Measurements from ENCODE around the gene MGAT5.
A peak's percentile ranks its signal among the peaks of the same experiment; 100 is the strongest.

MGAT5 gene

DNA sequence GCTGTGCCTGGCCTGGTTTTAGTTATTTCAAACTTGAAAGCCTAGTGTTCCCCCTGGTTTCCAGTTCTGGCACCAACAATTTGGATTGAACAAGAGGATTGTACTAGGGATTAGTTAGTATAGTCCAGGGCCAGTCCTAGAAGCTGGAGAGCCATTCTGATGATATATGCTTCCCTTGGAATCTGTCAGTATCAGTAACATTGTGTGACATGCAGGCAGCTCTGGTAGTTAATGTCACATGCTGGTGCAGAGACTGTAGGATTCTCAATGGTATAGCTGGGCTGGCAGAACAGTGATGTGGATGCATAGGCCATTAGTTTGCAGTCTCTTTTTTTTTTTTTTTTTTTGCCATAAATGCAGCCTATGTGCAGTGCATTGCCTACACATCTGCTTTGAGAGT, 3.6 kb downstream of the MGAT5 start:
- DNase-seq, result no peak

DNA sequence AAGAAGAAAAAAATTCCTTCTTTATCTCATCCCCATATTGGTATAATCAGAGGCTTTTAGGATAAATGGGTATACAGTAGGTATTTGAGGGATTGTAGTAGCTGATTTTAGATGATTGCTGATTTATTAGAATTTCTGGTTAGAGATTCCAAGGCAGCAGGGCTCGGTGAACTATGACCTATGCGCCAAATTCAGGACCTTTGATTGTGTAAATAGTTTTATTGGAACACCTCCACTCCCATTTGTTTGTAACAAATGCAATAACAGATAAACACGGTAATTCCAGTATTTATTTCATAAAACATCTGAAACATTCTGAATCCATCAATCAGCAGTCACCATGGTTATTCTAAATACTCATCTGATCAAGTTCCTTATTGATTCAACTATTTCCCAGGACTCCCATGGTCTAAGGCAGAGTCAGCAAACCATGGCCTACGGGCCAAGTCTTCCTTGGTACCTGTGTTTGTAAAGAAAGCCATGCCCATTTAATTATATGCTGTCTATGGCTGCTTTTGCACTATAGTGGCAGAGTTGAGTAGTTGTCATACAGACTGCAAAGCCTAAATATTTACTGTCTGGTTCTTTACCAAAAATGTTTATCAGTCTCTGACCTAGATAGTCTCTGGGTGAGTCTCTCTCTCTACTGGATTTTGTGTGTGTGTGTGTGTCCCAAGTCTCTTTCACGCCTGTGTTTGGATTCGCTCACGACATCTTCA, 4.3 kb downstream of the MGAT5 start:
- DNase-seq, result no peak

DNA sequence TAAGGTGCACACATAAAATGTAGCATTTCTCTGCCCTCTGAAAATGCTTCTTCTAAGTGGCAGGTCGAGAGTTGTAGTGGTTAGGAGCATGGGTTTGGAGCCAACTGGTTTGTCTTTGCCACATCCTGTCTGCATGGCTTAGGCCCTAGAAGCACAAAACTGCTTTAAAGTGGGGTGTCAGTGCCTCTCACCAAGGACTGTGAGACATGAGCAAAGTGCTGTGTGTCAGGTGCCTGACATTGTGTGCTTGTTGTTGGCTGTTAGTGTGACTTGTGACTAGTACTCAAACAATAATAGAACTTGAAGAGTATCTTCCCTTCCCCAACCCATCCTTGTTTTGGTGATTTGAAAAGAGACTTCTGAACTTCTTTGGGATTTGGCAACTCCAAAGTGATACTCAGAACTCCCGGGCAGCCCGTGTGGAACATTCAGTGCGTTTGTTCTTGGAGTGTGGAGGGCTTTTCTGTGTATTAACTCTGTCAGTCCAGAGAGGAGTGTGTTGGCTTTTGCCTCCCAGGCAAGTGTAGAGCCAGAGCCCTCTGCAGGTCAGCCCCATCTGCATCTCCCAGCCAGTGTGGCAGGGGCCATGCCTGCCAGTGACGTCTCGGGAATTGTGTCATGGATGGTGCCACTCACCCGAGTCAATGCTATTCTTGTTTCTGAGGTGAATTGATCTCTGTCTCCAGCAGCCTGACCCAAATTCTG, 5.0 kb downstream of the MGAT5 start:
- DNase-seq, result no peak

DNA sequence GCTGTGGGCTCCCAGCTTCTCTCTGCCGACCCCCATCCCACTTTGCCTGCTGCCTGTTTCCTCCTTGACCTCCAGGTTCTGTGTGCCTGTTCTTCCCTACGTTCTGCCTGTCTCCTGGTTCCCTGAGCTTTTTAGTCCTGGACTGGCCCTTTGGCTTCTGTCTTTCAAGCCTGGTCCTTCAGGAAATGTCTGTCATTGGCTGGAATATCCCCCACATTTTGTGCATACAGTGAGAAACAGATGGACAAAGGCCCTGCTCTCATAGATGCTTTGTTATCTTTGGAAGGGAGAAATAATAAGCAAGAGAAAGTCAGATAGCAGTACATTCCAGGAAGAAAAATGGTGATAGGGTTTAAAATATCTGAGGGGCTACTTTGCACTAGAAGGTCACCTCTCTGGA, 5.7 kb downstream of the MGAT5 start:
- DNase-seq, result no peak

DNA sequence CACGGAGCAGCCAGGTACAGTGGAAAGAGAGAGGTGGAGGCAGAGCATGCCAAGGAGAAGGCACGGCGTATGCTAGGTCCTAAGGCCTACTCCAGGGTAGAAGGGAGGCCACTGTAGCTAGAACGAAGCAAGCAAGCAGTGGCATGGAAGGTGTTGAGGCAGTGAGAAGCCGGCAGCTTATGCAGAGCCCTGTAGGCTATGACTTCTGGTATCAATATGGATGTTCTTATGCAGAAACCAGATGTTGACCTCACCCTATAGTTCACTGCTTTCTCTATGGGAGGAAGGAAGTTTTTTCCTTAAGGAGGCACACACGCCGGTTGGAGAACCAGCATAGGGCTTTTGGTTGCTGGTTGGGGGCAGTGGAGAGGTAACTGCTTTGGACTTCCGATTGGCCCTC, 6.1 kb downstream of the MGAT5 start:
- DNase-seq, result no peak

DNA sequence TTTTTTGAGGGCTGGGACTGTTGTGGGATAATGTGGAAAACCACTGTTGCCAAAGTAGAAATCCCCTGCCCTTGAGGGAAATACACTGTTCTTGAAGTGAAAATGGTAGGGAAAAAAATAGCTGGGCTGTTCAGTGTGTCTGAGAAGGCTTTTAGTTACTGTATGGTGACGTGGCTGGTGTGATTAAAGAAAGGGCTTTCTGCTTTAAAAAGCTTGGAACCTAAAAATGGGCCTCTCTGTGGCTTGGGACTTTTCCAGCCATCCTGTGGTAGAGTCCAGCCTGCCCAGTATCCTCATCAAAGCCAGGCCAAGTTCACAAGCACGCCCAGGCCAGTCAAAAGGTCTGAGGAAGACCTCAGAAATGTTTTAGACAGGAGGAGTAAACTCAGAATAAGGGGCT, 6.8 kb downstream of the MGAT5 start:
- no peak for DNase-seq

DNA sequence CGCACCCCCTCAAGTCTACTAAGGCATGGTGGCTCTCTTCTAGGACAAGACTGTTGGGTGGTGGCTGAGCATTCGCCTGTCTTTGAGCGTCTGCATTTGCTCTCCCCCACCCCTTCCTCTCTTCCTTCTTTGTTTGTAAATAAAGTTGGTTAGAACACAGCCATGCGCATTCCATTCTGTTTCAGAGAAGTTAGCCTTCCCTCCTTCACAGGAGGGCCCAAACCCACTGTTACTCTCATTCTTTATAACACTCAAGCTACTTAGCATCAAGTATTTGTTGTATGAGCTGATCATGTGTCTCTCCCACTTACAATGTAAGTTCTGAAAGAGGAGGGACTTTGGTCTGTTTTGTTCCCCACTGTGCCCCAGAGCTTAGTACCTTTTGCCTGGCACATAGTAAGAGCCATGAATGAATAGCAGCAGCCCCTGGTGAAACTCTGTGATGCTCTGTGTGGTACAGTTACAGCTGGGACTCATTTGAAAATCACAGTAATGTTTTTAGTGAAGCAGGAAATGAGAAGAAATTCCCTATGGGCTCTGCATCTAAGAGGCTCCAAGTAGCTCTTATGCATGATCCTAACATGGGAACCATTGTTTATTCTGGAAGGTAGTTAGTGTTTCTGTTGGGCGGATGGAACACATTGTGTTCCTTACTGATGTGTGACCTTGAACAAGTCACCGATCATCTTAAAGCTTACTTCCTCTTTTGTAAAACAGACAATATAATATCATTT, 7.7 kb downstream of the MGAT5 start:
- no peak for DNase-seq

DNA sequence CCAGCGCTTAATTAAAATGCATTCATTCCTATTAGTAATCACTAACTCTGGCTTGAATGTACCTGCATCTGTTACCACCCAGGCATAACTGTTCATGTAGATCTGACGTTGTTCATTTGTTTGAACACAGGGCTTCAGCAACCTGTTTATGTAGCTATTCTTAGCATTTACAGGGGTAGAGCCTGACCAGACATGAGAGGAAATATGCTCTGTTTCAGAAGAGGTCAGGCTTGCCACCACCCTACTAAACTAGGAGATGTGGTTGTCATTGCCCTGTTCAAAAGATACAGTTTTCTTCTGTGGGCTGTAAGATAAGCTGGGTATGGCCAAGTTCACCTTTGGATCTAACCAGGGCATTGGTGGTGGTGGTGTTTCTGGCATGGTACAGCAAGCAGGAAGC, 8.8 kb downstream of the MGAT5 start:
- peak; percentile 35 for DNase-seq

DNA sequence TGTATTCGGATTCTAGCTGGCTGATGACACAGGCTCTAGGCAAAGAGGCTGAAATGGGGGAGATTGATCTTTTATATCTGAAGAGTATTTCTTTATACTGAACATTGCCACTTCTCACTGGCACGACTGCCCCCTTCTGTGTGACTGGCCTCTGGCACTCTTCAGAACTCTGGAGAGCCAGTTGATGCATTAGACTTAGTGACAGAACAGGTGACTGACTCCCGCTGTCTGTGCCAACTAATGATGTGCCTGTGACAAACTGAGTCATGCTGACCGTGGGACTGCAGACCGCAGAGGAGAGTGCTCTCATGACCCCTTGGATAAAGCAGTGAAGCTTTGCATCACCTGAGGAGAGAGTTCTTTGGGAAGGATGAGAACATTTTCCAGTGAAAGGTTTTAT, 14.4 kb downstream of the MGAT5 start:
- no peak for DNase-seq

DNA sequence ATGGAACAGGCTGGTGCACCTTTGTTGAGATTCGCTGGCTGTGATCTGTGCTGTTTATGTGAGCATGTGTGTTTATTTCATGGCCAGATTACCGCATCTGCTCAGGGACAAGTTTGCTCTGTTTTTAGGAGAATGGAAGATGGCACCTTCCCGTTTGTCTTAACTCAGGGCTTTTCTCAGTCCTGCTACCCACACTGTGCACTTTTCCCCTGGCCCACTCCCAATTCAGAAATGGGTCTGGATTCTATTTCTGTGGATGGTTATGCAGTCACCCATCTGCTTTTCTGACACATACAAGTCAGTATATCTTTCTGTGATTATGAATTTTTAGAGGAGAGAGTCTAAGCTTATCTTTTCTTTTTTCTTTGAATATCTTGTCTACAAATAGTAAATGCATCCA, 15.4 kb downstream of the MGAT5 start:
- no peak for DNase-seq

DNA sequence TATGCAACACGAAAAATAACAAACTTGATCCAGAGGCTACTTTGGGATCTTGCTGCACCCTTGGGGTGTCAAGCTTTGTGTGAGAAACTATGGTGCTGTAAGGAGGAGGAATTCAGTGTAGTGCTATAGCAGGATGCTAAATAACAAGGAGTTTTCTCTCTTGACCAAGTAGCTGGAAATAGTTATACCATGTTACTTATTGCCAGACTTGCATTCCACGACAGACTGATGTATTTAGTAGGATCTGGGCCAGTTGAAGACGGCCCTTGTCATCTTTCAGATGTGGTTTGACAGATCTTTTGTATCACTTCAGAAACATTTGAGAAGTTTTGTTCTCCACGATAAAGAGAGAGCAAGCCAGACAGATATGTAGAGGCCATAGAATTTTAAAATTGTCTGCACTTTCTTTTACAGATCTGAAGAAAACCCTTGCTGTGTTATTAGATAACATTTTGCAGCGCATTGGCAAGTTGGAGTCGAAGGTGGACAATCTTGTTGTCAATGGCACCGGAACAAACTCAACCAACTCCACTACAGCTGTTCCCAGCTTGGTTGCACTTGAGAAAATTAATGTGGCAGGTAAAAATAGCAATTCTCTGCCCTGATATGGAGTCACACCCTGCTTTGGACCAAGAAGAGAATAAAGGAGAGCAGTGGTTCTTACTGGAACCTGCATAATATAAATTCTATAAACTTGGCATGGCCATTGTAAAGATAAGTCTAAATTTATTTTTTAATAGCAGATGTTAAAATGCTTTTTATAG, 16.3 kb downstream of the MGAT5 start:
- no peak for DNase-seq

DNA sequence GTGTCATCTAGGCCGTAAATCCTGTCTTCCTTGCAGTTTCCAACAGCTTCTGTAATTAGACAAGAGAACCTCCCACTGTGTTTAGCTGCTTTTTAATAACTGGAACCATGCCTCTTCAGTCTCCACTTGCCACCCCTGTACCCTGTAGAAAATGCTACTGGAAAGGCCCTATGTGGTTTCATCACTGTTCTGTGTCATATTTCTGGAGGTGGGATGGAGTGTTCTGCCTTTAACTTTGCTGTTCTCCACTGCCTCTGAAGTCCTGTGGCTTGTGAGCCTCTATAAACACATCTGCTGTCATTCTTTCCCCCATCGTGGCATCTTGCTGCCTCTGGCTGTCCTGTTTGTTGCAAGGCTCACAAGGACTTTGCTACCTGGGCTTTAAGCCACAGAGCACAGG, 17.9 kb downstream of the MGAT5 start:
- DNase-seq, result no peak

DNA sequence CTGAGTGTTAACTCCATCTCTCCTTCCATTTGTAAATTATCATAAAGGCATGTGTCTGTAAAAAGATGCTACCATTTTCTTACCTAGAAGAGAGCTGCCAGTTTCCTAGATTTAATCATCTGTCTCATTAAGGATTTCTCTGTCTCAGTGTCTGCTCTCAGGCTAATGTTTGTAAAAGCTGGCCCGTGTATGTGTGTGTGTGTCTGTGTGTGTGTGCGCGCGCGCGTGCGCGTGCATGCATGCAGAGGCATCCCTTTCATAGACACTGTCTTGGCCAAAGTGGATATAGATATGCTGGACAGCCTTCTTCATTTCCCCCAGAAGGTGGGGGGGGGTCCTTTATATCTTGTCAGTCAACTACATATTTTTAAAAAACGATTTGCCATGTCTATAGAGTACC, 18.9 kb downstream of the MGAT5 start:
- no peak for DNase-seq

DNA sequence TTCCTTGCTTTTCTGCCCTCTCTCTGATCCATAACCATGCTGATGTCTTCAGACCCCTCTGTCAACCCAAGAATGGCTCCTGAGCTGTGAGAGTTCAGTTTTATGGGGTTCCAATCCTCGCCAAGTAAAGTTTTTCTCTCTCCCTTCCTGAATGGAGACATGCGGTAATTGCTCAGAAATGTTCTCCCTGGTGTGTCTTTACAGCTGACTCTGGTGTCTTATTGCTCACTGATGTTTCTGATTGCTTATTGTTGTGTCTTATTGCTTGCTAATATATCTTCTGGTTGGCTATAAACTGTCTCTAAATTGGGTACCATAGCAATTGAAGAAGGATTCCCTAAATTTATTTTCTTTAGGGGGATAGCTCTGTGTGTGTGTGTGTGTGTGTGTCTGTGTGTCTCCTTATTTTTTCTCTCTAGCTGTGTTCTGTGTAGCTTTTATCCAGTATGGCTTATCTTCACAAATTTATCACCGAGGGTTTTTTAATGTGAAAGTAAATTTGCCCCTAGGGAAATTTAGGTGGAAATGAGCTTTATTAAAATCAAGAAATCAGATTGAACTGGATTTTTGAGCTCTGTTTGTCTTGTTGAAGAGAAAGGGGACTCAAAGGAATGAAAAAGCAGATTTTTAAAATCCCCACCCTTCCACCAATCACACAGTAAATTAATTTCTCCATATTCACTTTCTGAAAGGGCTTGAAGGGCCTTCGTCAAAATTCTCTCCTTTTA, 19.5 kb downstream of the MGAT5 start:
- DNase-seq, result no peak

DNA sequence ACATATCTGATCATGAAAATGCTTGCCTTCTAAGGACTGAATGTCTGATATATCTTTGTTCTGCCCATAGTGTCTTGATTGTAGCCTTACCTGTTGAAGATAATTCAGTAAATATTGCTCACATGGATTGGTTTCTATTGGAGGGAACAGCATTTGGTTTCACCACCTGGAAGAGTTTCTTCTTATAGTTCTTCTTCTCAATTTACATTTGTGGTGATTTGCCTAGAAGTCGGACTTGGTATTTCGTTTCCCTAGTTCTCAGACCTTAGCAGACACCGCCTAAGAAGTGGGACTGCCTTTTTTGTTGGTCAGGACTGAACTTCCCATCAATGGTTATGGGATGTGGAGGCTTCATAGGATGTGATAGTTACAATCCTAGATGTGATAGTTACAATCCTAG, 20.2 kb downstream of the MGAT5 start:
- no peak for DNase-seq

DNA sequence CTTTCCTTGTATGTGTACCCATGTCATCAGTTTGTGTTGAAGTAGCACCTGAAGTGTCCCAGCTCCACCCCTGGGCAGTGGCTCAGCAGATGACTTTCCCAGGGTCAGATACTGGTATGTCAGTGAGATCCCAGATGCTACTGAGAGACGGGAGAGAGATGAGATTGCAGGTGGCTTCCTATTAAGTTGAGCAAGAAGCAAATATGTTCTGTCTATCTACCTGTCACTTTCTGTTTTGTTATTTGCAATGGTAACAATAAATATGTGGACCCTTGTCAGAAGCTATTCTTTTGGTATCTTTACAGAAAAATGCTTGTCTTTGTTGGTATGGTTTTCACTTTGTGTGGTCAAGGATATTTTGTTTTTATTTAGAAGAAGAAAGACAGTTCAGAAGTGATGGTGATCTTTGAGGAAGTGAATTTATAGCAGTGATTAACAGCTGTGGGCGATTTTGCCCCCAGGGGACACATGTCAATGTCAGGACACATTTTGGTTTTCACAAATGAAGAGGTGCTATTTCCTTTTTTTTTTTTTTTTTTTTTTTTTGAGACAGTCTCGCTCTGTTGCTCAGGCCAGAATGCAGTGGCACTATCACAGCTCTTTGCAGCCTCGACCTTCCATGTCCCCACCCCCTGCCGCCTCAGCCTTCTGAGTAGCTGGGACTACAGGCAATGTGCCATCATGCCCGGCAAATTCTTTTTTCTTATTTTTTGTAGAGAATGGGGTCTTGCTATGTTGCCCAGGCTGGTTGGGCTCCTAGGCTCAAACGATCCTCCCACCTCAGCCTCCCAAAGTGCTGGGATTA, 21.4 kb downstream of the MGAT5 start:
- DNase-seq, result no peak

DNA sequence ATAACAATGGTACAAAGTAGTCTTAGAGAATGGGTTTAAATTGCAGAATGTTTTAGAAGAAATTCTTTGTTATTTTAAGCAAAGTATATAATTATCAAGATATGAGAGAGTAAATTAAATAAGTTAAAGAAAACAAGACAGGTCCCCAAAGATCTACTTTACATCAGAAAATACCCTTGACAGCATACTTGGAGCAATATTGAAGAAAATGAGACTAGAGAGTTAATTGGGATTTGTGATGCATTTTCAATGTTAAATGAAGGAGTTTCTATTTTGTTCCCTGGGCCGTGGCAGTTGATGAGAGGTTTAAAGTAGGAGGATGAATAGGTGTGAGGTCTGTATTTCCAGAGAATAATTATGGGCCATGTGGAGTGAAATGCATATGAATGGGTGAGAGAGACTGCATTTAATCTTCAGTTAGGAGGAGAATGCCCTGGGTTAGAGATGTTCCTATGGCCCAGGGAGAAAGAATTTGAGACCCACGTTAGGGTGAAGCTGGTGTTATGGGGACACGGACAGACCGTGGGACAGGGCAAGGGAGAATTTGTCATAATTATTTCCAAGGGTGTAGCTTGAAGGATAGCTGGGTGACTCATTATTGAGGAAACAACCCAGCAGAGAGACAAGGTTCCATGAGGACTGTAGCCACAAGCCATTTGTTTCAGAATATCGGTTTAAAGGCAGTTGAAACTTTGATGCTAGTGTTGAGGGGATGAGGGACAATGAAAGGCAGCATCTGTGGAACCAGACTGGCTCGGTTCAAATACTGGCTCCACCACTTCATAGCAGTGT, 22.7 kb downstream of the MGAT5 start:
- DNase-seq, result no peak

DNA sequence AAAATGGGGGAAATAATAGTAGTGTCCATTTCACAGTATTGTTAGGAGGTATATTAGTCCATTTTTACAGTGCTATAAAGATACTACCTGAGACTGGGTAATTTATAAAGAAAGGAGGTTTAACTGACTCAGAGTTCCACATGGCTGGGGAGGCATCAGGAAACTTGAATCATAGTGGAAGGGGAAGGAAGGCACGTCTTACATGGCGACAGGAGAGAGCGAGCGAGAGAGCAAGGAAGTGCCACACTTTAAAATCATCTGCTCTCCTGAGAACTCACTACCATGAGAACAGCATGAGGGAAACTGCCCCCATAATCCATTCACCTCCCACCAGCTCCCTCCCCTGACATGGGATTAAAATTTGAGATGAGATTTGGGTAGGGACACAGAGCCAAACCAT, 23.4 kb downstream of the MGAT5 start:
- DNase-seq, result no peak

DNA sequence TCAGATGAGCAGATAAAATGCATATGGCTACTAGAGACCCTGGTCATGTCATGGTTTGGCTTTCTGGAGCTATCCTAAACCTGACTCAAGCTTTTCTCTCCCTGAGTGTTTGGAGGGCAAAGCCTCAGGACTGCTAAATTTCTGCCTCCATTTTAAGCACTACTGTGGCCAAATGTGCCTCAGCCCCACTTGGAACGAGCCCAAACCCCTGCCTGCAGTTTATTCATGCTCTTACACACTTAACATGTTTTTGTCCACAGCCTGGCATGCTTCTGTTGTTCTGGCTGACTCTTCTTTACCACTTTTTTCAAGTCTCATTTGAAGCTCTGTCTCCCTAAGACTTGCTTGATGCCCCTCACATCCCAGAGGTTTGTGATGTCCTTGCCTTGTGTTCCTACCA, 24.7 kb downstream of the MGAT5 start:
- no peak for DNase-seq

DNA sequence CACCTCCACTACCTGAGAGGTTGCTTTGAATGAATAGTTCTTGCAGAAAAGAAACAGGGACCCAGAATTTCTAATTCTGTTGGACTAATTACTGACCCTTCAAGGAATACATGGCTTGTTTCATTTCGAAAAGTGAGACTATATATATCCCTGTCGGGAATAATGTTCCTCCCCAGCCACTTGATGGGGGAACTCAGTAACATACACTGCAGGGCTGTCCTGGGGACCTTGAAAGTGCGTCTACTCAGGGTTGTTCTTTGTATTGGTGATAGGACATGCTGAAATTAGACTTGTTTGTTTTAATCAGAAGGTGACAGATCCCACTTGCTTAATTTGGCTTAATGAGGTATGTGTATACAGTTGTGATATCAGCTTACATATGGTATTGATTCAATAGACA, 25.5 kb downstream of the MGAT5 start:
- no peak for DNase-seq

DNA sequence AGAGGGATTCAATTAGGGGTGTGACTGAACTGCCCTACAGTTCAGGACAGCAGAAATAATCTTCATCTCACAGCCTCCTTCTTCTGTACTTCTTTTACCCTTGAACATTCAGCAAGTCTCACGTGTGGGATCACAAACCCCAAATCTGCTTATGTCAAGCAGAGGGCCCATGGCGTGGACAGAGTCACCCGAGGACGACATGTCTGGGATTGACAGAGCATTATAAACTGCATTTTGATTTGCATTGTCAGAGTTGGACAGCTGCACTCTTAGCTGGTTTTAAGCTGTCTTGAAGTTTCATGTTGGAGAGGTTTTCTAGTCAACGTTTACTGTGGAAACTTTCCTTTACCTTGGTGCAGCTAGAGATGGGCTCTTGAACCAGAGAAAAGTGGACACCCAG, 26.4 kb downstream of the MGAT5 start:
- no peak for DNase-seq
